Loucy (cell line): Measurements from ENCODE around the gene TMEM115.

Source experiments
- H2AFZ ChIP-seq: fragments of 200-600 bp; sonication (generic); 2 replicates; pipeline ENCODE4 v1.6.0; 2016; ENCODE audit warnings: antibody characterized with exemption, mild to moderate bottlenecking, low read length, moderate library complexity
- H3F3A ChIP-seq: fragments of 200-600 bp; 2 replicates; pipeline ENCODE4 v1.6.0; 2016; ENCODE audit warnings: antibody characterized with exemption, low read depth, mild to moderate bottlenecking
- H3K27me3 ChIP-seq: fragments of 200-600 bp; sonication (generic); 2 replicates; pipeline ENCODE4 v1.6.1; 2014; ENCODE audit warnings: low read length, mild to moderate bottlenecking; ENCODE audit not compliant: insufficient read depth, poor library complexity, severe bottlenecking
- H3K36me3 ChIP-seq: fragments of 200-600 bp; sonication (generic); 2 replicates; pipeline ENCODE4 v1.6.1; 2016; ENCODE audit warnings: low read length; ENCODE audit not compliant: insufficient read depth
- H3K4me1 ChIP-seq: fragments of 200-600 bp; sonication (generic); 2 replicates; pipeline ENCODE4 v1.5.1; 2014; ENCODE audit warnings: low read length, mild to moderate bottlenecking; ENCODE audit not compliant: insufficient read depth, poor library complexity, severe bottlenecking
- H3K4me2 ChIP-seq: fragments of 200-600 bp; sonication (generic); 2 replicates; pipeline ENCODE4 v1.6.0; 2014; ENCODE audit warnings: antibody characterized with exemption, low read length, low read depth, mild to moderate bottlenecking; ENCODE audit not compliant: poor library complexity, severe bottlenecking
- H3K4me3 ChIP-seq: fragments of 200-600 bp; sonication (generic); 2 replicates; pipeline ENCODE4 v1.5.1; 2014; ENCODE audit warnings: low read length, mild to moderate bottlenecking, mixed read lengths; ENCODE audit not compliant: poor library complexity, severe bottlenecking
- H3K79me2 ChIP-seq: fragments of 200-600 bp; sonication (generic); 2 replicates; pipeline ENCODE4 v1.6.1; 2014; ENCODE audit warnings: low read length; ENCODE audit not compliant: insufficient read depth
- H3K9ac ChIP-seq: fragments of 200-600 bp; sonication (generic); 2 replicates; pipeline ENCODE4 v1.6.0; 2014; ENCODE audit warnings: mild to moderate bottlenecking, low read depth, low read length, moderate library complexity; ENCODE audit not compliant: poor library complexity, severe bottlenecking
- H3K9me2 ChIP-seq: fragments of 200-600 bp; sonication (generic); replicated peaks from 2 replicates; pipeline ENCODE4 v1.6.1; 2016; ENCODE audit warnings: low read depth, low read length, mixed read lengths
- H3K9me3 ChIP-seq: fragments of 200-600 bp; sonication (generic); 2 replicates; pipeline ENCODE4 v1.6.1; 2014; ENCODE audit warnings: mild to moderate bottlenecking, antibody characterized with exemption, low read length, low read depth; ENCODE audit not compliant: insufficient read depth
- H4K20me1 ChIP-seq: fragments of 200-600 bp; sonication (generic); 2 replicates; pipeline ENCODE4 v1.6.0; 2014; ENCODE audit warnings: antibody characterized with exemption, low read length, mild to moderate bottlenecking; ENCODE audit not compliant: insufficient read depth, poor library complexity, severe bottlenecking
- EZH2phosphoT487 ChIP-seq: fragments of 200-600 bp; IDR thresholded peaks from 2 replicates; pipeline ENCODE4 v1.6.1; 2018; ENCODE audit warnings: antibody characterized with exemption, mild to moderate bottlenecking, moderate library complexity, borderline replicate concordance
- TF ChIP-seq, protein P1 (sequence below): fragments of 200-600 bp; sonication (generic); conservative IDR thresholded peaks from 2 replicates; pipeline ENCODE4 v1.5.1; 2014; ENCODE audit warnings: mild to moderate bottlenecking, antibody characterized with exemption, low read length

The TMEM115 gene

DNA sequence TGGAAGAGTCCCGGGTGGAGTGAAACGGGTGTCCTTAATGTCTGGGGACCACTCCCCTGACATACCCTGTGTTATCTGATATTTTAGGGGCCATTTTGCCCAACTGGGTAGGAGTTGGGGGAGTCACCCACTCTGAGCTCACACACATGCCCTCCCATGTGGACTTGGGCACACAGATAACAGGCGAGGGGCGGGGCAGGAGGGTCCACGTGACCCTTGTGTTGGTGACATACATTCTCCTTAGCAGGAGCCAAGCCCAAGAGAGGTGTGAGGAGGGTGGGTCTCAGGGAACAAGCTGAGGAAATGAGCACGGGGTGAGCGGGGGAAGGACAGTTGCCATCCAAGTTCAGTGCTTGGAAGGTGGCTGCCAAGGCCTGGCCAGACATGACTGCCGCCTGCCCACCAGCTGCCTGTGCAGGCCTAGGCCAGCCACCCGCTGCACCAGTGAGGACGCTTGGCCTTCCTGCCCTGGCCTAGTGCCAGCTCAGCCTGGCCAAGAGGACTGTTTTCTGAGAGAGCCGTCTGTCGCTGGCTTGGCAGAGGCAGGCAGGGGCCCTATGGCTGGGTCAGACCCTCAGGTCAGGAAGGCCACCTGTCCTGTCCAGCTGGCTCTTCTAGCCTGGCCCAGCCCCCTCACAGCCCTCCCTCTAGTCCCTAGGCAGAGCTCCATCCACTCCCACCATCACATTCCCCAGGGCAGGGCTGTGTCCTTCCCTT is 31.3 kb upstream of the TMEM115 start:
- TF ChIP-seq EZH2phosphoT487 = no peak
- TF ChIP-seq, protein P1, sequence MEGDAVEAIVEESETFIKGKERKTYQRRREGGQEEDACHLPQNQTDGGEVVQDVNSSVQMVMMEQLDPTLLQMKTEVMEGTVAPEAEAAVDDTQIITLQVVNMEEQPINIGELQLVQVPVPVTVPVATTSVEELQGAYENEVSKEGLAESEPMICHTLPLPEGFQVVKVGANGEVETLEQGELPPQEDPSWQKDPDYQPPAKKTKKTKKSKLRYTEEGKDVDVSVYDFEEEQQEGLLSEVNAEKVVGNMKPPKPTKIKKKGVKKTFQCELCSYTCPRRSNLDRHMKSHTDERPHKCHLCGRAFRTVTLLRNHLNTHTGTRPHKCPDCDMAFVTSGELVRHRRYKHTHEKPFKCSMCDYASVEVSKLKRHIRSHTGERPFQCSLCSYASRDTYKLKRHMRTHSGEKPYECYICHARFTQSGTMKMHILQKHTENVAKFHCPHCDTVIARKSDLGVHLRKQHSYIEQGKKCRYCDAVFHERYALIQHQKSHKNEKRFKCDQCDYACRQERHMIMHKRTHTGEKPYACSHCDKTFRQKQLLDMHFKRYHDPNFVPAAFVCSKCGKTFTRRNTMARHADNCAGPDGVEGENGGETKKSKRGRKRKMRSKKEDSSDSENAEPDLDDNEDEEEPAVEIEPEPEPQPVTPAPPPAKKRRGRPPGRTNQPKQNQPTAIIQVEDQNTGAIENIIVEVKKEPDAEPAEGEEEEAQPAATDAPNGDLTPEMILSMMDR = no peak
- Histone ChIP-seq H3K4me1 (peaks cover 18% of the 10 kb centered on the region), H3K79me2 (no peaks in the 10 kb centered on the region), H3K4me2 (no peak overlapping the region), H3K9me2 (no peaks in the 10 kb centered on the region), H3K4me3 (no peak overlapping the region), H3F3A (no peaks in the 10 kb centered on the region), H2AFZ (no peak overlapping the region), H3K9ac (no peak overlapping the region), H4K20me1 (no peaks in the 10 kb centered on the region), H3K36me3 (no peaks in the 10 kb centered on the region), H3K9me3 (no peaks in the 10 kb centered on the region), H3K27me3 (no peaks in the 10 kb centered on the region)

DNA sequence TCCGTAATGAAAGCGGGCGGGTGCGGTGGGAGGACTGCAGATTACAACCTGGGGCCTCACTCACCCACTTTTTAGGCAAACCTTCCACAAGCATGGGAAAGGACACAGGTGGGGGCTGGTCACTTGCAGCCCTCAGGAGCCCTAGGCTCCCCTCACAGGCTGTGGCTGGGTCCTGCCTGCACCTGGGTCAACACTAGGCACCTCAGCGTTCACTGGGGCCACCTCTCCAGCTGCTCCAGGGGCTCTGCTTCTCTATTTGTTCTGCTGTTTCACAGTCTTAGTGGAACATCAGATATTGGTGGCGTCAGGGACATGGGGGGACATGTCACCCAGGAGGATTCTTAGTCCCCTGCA is 30.1 kb upstream of the TMEM115 start:
- no peak overlapping the region for H2AFZ ChIP-seq

DNA sequence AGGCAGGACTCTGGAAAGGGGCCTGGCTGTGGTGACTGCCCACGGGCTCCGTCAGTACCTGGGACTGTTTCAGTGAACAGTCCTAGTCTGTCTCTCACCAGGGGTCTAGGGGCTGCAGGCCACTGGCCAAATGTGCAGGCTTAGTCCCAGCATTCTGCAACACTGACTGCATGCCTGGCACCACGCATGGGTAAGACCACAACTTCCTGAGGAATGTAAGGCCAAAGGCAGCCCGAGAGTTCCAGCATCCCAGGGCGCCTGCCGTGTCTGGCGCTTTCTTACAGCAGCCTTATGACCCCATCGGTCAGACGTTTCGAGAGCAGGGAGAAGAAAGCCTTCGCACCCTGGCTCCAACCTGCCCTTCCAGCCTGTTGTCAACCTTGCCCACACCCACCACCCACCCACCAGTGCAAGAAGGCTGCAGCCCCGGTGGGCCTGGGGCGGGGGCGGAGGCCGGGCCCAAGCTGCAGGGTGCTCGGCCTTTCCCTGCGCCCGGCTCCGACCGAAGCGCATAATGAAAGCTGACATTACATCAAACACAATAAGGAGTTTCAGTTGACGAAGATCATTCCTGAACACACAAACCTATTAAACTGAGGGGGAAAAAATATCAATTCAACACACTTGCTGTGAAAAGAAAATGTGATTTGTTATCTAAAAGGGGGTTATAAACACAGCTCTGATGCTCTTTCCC is 29.5 kb upstream of the TMEM115 start:
- Histone ChIP-seq H3K4me1 (peaks cover 18% of the 10 kb centered on the region), H3K4me2 (no peak overlapping the region), H3K79me2 (no peaks in the 10 kb centered on the region), H3K27me3 (no peaks in the 10 kb centered on the region), H4K20me1 (no peaks in the 10 kb centered on the region), H2AFZ (no peak overlapping the region), H3K9me3 (no peaks in the 10 kb centered on the region), H3K36me3 (no peaks in the 10 kb centered on the region), H3K4me3 (no peak overlapping the region), H3F3A (no peaks in the 10 kb centered on the region), H3K9me2 (no peaks in the 10 kb centered on the region), H3K9ac (no peak overlapping the region)
- no peak for TF ChIP-seq EZH2phosphoT487
- TF ChIP-seq, protein P1 = no peak

More for the DNA sequence above, 30.1 kb upstream of the TMEM115 start:
- Histone ChIP-seq H3K79me2 (no peaks in the 10 kb centered on the region), H3K4me3 (no peak overlapping the region), H3K36me3 (no peaks in the 10 kb centered on the region), H3K27me3 (no peaks in the 10 kb centered on the region), H3K9ac (no peak overlapping the region), H4K20me1 (no peaks in the 10 kb centered on the region), H3K9me2 (no peaks in the 10 kb centered on the region), H3K9me3 (no peaks in the 10 kb centered on the region), H3K4me1 (peaks cover 18% of the 10 kb centered on the region), H3K4me2 (no peak overlapping the region), H3F3A (no peaks in the 10 kb centered on the region)
- TF ChIP-seq, protein P1 = no peak
- TF ChIP-seq EZH2phosphoT487 = no peak
